Sigmoid colon (tissue), 7 donors: ENCODE results near the gene MMP21. TPM values are rescaled to one million over a fixed set of nuclear protein-coding genes. Genes with fewer than 3 reads are reported as not detected.

Source experiments
- DNase-seq: peaks from one replicate; pipeline ENCODE4 v3.0.0-alpha.2; 2019
- H3K27ac ChIP-seq, 4 donors: fragments of 200-600 bp; sonication (generic); one replicate each; pipeline ENCODE4 v1.5.1; 2016 to 2019; ENCODE audit warnings: mild to moderate bottlenecking in 1 of 4
- H3K27me3 ChIP-seq, 3 donors: fragments of 200-600 bp; sonication (generic); one replicate each; pipeline ENCODE4 v1.5.1; 2019; ENCODE audit warnings: mild to moderate bottlenecking in 1 of 3
- H3K36me3 ChIP-seq, 4 donors: fragments of 200-600 bp; sonication (generic); one replicate each; pipeline ENCODE4 v1.5.1; 2016 to 2019
- H3K4me1 ChIP-seq, 4 donors: fragments of 200-600 bp; sonication (generic); one replicate each; pipeline ENCODE4 v1.5.1; 2017 to 2019
- H3K4me3 ChIP-seq, 4 donors: fragments of 200-600 bp; sonication (generic); one replicate each; pipeline ENCODE4 v1.5.1; 2017 to 2019; ENCODE audit warnings: mild to moderate bottlenecking in 2 of 4, moderate library complexity in 1 of 4
- H3K9me3 ChIP-seq, 4 donors: fragments of 200-600 bp in 3 of 4; sonication (generic) in 3 of 4; one replicate each; pipeline versions ENCODE4 v1.5.1 to v1.6.1; 2013 to 2019
- CTCF ChIP-seq, 4 experiments: fragments of 450-650 bp in 3 of 4; fragments of 200-600 bp in 1 of 4; IDR thresholded peaks; one replicate each; pipeline ENCODE4 v1.5.1; 2016 to 2019; ENCODE audit warnings: antibody characterized with exemption in 4 of 4, mild to moderate bottlenecking in 3 of 4, moderate library complexity in 2 of 4
- EP300 ChIP-seq, 4 donors: sonication (generic); formaldehyde crosslinking; IDR thresholded peaks; one replicate each; pipeline ENCODE4 v1.6.1; 2017; ENCODE audit warnings: antibody characterized with exemption in 4 of 4
- POLR2A ChIP-seq, 2 donors: fragments of 450-650 bp; IDR thresholded peaks; one replicate each; pipeline ENCODE4 v1.6.1; 2016; ENCODE audit warnings: antibody characterized with exemption in 2 of 2, mild to moderate bottlenecking in 2 of 2, moderate library complexity in 2 of 2
- POLR2AphosphoS5 ChIP-seq, 4 donors: sonication (generic); formaldehyde crosslinking; IDR thresholded peaks; one replicate each; pipeline ENCODE4 v1.6.1; 2017; ENCODE audit warnings: antibody characterized with exemption in 4 of 4
- WGBS, 2 donors: extraction: QIAGEN DNeasy Blood & Tissue Kit; methylation state at CpG; one replicate each; pipeline ENCODE4 v1.1.7; 2013; 5-methylcytosine and 5-hydroxymethylcytosine counted together
- intact Hi-C: fragments of 100-400 bp; cut with DNase I; formaldehyde crosslinking; loops from one replicate; pipeline ENCODE4 v1.15.1; 2023
- polyA plus RNA-seq, 3 donors: library from polyadenylated mRNA; stranded (reverse); fragments of 200-250 nt; gene quantifications; one replicate each; pipeline ENCODE4 v1.2.3, GENCODE V29; 2013
- total RNA-seq, 4 donors: library from RNA; depleted of rRNA; stranded (reverse); fragments of >200 nt; gene quantifications; one replicate each; pipeline ENCODE4 v1.1.0, GENCODE V29; 2016
- donor health status: healthy with polysubstance abuse.
- donor health status: Bipolar disorder and iron deficiency.
- donor health status: healthy.

The MMP21 gene
- total and polyA plus RNA-seq, 7 donors, result 0.07 to 0.33 TPM; not detected in 5

- intact Hi-C loops, result no loop called here
- WGBS, 2 donors, result 94 to 95% methylated on average over 5 of the region's 5 CpGs
- Histone ChIP-seq H3K4me3 (no peak overlapping the region), H3K9me3 (no peaks in the 10 kb centered on the region), H3K27ac (no peak overlapping the region), H3K36me3 (peaks cover 13 to 100% (median 48%) of the 10 kb centered on the region in 4 donors), H3K4me1 (no peaks in the 10 kb centered on the region), H3K27me3 (no peaks in the 10 kb centered on the region)
- no peak for DNase-seq
- no peak for TF ChIP-seq POLR2AphosphoS5 (IDR thresholded peaks at IDR 0.05)
- no peak for TF ChIP-seq POLR2A (IDR thresholded peaks at IDR 0.05)
- TF ChIP-seq CTCF (IDR thresholded peaks at IDR 0.05), result no peak
- no peak for TF ChIP-seq EP300 (IDR thresholded peaks at IDR 0.05)
These were observed 37.4 kb downstream of the MMP21 start for GRCh38 chr10:125738206-125738605.

GRCh38 chr10:125734823-125735222 lies 40.8 kb downstream of the MMP21 start:
- Histone ChIP-seq H3K4me3 (no peak overlapping the region), H3K36me3 (peaks cover 8 to 100% (median 54%) of the 10 kb centered on the region in 4 donors), H3K4me1 (no peaks in the 10 kb centered on the region), H3K27me3 (no peaks in the 10 kb centered on the region), H3K9me3 (no peaks in the 10 kb centered on the region), H3K27ac (no peak overlapping the region)
- no peak for DNase-seq
- WGBS, 2 donors, result 89 to 96% methylated on average over 1 of the region's 1 CpG
- TF ChIP-seq EP300 (IDR thresholded peaks at IDR 0.05), result no peak
- no peak for TF ChIP-seq CTCF (IDR thresholded peaks at IDR 0.05)
- no peak for TF ChIP-seq POLR2AphosphoS5 (IDR thresholded peaks at IDR 0.05)
- no peak for TF ChIP-seq POLR2A (IDR thresholded peaks at IDR 0.05)
- intact Hi-C loops, result no loop called here

- no peak for DNase-seq
- TF ChIP-seq POLR2AphosphoS5 (IDR thresholded peaks at IDR 0.05) (no peak), POLR2A (IDR thresholded peaks at IDR 0.05) (no peak), EP300 (IDR thresholded peaks at IDR 0.05) (no peak), CTCF (IDR thresholded peaks at IDR 0.05) (no peak)
- H3K36me3 ChIP-seq, result peaks cover 10 to 100% (median 55%) of the 10 kb centered on the region in 4 donors
These were observed 41.5 kb downstream of the MMP21 start for GRCh38 chr10:125734148-125734547.

DNA sequence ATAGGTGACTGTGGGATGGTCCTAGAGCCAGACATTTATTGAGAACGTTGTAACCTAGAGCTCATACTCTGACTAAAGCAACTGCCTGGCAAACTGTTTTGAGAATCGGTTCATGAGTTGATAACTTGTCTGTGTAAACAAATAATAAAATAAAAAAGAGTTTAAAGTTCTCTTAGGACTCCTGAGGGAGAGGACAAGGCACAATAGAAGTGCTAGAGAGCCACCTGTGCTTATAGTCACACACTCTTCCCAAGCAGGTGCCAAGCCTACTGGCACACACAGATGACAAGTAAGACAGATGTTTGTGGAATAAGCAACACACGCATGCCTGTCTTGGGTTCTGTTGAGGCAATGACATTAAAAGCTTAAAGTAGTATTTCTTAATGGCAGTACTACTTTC lies 48.2 kb downstream of the MMP21 start:
- DNase-seq, result no peak
- TF ChIP-seq EP300 (IDR thresholded peaks at IDR 0.05), result no peak
- no peak for TF ChIP-seq POLR2AphosphoS5 (IDR thresholded peaks at IDR 0.05)
- no peak for TF ChIP-seq CTCF (IDR thresholded peaks at IDR 0.05)
- no peak for TF ChIP-seq POLR2A (IDR thresholded peaks at IDR 0.05)
- no peak overlapping the region for H3K4me3 ChIP-seq
- H3K27me3 ChIP-seq, result no peaks in the 10 kb centered on the region
- H3K27ac ChIP-seq, result no peak overlapping the region
- no peaks in the 10 kb centered on the region for H3K9me3 ChIP-seq
- intact Hi-C loops, result no loop called here
- 12 to 47% methylated on average over 3 of the region's 3 CpGs for WGBS, 2 donors
- H3K4me1 ChIP-seq, result no peaks in the 10 kb centered on the region
- peaks cover 22 to 100% (median 65%) of the 10 kb centered on the region in 4 donors for H3K36me3 ChIP-seq

More at GRCh38 chr10:125734148-125734547, 41.5 kb downstream of the MMP21 start:
- intact Hi-C loops, result no loop called here
- Histone ChIP-seq H3K4me1 (no peaks in the 10 kb centered on the region), H3K4me3 (no peak overlapping the region), H3K9me3 (no peaks in the 10 kb centered on the region), H3K27ac (no peak overlapping the region), H3K27me3 (no peaks in the 10 kb centered on the region)
- WGBS, 2 donors, result 95 to 99% methylated on average over 1 of the region's 1 CpG

DNA sequence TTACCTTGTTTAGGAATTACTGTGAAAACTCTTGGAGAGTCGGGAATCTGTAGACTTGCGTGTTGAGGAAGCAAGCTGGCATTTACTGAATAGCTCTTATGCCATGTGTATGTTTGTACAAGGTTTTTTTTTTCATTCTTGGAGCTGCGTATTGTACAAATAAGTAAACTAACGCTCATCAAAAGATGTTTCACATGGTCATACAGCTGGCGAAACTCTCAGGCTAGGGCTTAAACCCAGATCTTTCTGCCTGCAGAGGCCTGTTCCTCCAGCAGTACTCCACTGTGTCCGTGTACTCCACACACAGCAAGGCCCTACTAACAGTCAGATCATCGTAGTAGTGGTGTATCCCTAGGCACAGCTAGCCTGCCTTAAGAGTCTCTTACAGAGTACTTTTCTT lies 48.7 kb downstream of the MMP21 start:
- peaks cover 22 to 100% (median 64%) of the 10 kb centered on the region in 4 donors for H3K36me3 ChIP-seq
- H3K27me3 ChIP-seq, result no peaks in the 10 kb centered on the region
- WGBS, 2 donors, result 28 to 78% methylated on average over 7 of the region's 7 CpGs
- TF ChIP-seq POLR2A (IDR thresholded peaks at IDR 0.05) (no peak), EP300 (IDR thresholded peaks at IDR 0.05) (no peak), CTCF (IDR thresholded peaks at IDR 0.05) (no peak), POLR2AphosphoS5 (IDR thresholded peaks at IDR 0.05) (no peak)
- intact Hi-C loops, result no loop called here
- no peak overlapping the region for H3K4me3 ChIP-seq
- H3K9me3 ChIP-seq, result no peaks in the 10 kb centered on the region
- DNase-seq, result no peak
- no peaks in the 10 kb centered on the region for H3K4me1 ChIP-seq
- no peak overlapping the region for H3K27ac ChIP-seq
